ENCODE results near the gene NDST1.

The NDST1 gene

DNA sequence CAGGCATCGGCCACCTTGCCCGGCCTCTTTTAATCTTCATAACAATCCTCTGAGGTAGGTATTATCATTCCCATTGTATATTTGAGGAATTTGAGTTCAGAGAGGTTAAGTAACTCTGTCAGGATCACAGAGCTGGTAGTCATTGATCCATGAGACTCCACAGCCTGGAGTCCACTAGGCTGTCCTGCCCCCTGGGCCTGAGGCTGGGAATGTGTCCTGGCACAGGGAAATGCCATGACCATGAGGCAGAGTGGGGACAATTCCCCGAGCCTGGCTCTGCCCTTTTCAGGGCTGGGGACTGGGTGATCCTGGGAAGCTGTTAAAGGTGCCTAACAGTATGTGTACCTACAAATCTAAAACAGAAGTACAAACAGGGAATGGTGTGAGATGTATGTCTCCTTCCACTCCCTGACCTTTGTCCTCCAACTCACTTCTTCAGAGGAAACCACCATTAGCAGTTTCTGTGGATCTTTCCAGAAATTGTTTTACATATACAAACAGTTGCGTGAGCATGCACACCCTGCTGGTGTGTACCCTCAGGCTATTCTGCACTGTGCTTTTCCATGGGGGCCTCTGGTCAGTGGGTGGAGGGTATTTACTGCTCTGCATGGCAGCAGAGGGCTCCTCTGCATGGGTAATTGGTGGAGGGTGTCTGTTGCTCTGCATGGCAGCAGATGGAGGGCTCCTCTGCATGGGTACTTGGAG, 53.8 kb downstream of the NDST1 start:
- FAIRE-seq (no peak), DNase-seq (ENCODE audit: insufficient read length, low spot score) (no peak)

DNA sequence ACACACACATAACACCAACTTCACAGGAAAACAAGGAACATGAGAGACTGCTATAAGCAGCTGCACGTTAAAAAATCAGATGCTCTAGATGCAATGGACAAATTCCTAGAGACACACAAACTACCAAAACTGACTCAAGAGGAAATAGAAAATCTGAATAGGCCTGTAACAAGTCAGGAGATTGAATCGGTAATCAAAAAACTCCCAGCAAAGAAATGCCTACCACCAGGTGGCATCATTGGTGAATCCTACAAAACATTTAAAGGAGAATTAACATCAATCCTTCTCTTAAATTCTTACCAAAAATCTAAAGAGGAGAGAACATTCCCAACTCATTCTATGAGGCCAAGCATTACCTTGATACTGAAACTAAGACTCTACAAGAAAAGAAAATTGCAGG, 54.9 kb downstream of the NDST1 start:
- DNase-seq (ENCODE audit: insufficient read length, low spot score) (no peak), FAIRE-seq (peak; percentile 23)

DNA sequence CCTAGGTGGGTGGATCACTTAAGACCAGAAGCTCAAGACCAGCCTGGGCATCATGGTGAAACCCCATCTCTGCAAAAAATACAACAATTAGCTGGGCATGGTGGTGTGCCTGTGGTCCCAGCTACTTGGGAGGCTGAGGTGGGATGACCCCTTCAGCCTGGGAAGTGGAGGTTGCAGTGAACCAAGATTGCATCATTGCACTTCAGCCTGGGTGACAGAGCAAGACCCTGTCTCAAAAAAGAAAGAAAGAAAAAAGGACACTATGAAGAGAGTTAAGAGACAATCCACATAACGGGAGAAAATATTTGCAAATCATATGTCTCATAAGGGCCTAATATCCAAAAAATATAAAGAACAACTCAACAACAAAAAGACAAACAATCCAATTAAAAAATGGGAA, 57.9 kb downstream of the NDST1 start:
- DNase-seq (ENCODE audit: insufficient read length, low spot score): no peak
- FAIRE-seq: no peak

DNA sequence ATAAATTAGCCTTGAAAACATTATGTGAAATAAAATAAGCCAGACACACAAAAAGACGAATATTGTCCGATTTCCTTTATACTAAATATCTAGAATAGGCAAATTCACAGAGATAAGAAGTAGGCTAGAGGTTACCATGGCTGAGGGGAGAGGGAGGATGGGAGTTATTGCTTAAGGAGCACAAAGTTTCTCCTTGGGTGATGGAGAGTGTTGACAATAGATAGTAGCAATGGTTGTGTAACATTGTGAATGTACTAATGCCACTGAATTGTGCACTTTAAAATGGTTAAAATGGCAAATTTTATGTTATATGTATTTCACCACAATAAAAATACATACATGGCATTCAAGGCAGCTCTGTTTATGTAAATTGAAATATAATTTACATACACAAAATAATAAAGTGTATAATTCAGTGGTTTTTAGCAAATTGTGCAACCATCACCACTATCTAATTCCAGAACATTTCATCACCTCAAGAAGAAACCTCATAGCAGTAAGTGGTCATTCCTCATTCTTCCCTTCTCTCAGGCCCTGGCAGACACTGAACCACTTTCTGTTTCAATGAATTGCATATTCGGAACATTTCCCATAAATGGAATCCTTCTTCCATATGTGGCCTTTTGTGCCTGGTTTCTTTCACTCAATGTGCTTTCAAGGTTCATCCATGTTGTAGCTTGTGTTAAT, 59.2 kb downstream of the NDST1 start:
- no peak for FAIRE-seq
- no peak for DNase-seq (ENCODE audit: insufficient read length, low spot score)

DNA sequence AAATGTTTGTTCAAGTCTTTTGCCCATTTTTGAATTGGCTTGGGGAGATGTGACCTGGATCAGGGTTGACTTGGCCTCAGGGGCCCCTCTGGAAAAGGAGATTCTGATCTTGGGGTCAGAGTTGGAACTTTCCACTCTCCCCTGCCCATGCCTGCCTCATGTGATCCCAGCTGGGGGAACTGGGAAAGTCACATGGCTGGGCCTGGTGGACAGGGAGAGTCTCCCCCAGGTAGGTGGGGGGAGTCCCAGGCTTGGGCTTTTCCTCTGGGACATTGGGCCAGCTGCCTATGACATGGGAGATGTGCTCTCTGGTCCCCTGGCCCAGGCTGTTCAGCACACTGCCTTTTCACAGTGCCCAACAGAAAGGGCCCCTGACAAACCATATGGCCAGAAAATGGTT, 60.7 kb downstream of the NDST1 start:
- DNase-seq (ENCODE audit: insufficient read length, low spot score) (no peak), FAIRE-seq (no peak)

GRCh38 chr5:150570333-150570732, 62.4 kb downstream of the NDST1 start:
- no peak for FAIRE-seq

DNA sequence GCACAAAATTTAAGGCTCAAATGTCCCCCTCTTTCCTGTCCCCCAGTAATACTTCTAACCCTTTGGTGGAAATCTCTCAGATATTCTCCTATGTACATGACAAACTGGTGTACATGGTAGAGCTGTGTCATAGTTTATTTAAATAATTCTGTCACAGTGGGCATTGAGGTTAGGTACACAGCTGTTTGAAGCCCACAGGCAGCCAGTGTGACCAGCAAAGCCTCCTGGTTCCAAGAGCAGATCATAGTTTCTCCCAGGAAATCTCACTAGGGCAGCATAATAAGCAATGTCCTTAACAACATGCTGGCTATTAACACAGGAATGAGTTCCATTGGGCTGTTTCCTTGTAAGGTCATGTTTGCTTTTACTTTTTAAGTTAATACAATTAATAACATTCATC, 63.9 kb downstream of the NDST1 start:
- FAIRE-seq: no peak
- DNase-seq (ENCODE audit: insufficient read length, low spot score): no peak

More at GRCh38 chr5:150570333-150570732, 62.4 kb downstream of the NDST1 start:
- DNase-seq (ENCODE audit: insufficient read length, low spot score): no peak

GRCh38 chr5:150573216-150573615, 65.3 kb downstream of the NDST1 start:
- no peak for DNase-seq (ENCODE audit: insufficient read length, low spot score)
- no peak for FAIRE-seq

DNA sequence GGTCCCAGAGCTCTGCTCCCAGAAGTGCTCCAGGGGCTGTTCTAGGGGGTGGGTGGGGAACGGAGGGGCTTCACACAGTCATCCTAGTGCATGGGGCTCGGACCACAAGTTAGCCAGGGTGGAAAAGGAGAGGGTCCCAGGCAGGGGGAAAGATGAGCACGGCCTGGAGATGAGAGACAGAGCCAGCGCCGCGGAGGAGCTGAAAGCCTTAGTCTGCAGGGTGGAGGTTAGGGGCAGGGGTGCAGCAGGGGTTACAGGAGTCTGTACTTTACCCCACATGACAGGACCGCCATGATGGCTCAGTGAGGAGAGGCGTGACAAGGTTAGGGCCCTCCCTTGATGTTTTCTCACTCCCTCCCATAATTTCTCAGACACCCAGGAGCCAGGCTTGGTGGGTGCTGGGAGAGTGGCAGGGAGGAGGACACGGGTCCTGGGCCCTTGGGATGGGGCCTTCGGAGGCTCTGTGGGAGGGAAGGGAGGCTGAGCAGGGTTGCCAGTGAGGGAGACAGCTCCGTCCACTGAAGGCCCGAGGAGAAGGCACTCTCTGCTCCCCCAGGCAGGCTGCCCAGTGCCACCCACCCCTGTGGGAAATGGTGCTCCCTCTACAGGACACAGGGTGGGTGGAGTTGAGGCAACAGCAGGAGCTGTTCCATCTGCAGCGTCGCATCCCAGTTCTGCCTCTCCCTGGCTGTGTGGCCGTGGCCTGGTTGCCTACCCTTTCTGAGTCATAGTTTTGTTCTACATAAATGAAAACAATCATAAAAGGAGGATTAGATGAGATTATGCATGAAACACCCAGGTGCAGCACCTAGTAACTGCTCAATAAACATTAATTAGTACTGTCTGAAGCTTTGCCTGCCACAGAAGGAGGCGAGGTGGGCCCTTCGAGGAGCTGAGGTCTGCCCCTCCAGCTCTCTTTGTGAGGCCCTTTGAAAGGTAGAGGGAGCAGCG, 66.2 kb downstream of the NDST1 start:
- FAIRE-seq (no peak), DNase-seq (ENCODE audit: insufficient read length, low spot score) (no peak)

- DNase-seq (ENCODE audit: insufficient read length, low spot score): no peak
- no peak for FAIRE-seq
These were observed 67.1 kb downstream of the NDST1 start for GRCh38 chr5:150574818-150575547.

GRCh38 chr5:150575745-150576448, 68.0 kb downstream of the NDST1 start:
- no peak for DNase-seq (ENCODE audit: insufficient read length, low spot score)
- FAIRE-seq: no peak

- no peak for FAIRE-seq
These were observed 68.6 kb downstream of the NDST1 start for GRCh38 chr5:150576449-150576949.

DNA sequence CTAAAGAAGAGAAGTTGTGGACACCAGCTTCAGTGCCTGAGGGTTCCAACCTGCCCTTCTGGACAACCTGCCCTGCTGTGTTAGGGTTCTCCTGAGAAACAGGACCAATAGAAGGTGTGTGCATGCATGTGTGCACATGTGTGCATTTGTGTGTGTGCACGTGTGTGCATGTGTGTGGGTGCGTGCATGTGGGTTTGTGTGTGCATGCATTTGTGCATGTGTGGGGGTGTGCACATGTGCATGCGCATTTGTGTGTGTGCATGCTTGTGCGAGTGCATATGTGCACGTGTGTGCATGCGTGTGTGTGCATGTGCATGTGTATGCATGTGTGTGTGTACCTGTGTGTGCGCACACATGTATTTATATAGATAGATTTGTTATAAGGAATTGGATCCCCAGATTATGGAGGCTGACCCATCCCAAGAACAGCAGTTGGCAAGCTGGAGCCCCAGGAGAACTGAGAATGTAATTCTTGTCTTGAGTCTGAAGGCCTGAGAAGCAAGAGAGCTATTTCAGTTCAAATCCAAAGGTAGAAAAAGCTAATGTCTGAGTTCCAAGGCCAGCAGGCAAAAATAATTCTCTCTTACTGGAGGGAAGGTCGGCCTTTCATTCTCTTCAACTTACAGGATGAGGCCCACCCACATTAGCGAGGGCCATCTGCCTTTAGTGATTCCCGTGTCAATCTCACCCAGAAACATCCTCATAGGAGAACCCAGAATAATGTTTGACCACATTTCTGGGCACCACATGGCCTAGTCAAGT, 69.6 kb downstream of the NDST1 start:
- no peak for DNase-seq (ENCODE audit: insufficient read length, low spot score)
- FAIRE-seq: no peak

More at GRCh38 chr5:150576449-150576949, 68.6 kb downstream of the NDST1 start:
- DNase-seq (ENCODE audit: insufficient read length, low spot score): no peak

DNA sequence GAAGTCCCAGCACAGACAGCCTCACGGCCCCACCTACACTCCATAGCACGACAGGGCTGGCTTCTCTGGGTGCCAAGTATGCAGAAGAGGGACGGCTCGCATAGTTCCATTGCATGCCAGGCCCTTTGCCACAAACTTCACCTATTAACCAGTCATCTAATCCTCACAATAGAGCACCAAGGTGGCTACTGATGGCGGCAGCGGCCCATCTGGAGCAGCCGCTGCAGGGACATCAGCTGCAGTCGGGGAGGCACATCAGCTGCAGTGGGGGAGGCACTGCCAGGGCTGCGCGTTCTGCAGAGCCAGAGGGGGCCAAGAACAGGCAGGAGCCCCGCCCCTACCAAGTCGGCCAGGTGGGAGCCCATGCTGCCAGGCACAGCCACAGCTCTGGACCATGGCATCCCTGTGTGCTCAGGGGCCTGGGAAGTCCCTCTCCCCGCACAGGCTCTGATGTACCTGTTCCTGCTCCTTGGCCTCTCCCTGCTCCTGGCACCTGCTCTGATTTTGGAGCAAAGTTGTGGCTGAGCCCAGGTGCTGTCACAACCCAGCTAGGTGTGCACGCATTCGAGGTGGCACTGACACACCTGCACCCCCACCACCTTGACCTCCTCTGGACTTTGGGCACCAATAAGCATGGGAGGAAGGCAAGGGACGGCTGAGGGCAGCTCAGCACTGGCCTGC, 71.0 kb downstream of the NDST1 start:
- FAIRE-seq: no peak
- no peak for DNase-seq (ENCODE audit: insufficient read length, low spot score)

DNA sequence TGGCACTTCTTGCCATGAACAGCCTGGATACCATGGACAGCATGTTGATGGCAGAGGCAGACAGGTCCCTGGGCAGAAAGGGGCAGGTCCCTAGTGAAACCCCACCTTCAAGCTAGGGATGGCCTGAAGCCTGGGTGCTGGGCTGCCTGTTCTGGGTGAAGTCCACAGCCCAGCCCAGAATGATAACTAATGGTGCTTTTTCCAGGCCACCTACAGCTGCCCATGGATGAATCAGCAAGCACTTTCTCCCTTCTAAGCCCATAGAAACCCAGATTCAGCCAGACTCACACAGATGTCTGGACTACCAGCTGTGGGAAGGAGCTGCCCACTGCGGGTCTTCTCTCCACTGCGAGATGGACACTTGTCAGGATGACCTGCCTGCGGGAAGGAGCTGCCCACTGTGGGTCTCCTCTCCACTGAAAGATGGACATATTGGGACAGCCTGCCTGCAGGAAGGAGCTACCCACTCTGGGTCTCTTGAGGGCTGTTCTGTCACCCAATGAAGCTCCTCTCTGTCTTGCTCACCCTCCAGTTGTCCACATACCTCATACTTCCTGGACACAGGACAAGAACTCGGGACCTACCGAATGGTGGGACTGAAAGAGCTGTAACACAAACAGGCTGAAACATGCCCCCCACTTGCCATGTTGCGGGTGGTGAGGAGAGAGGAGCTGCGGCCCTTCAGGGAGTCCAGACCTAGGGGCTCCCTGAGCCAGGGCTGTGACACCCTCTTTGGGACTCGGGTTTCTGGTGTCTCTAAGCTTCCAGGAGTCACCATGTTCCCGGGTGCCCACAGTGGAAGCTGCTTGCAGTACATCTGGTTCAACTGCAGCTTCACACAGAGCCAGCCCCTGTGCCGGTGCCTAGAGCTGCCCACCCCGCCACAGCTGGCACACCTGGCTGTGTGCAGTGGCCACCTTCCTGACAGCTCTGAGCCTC, 71.8 kb downstream of the NDST1 start:
- DNase-seq (ENCODE audit: insufficient read length, low spot score) (no peak), FAIRE-seq (no peak)

- DNase-seq (ENCODE audit: insufficient read length, low spot score) (no peak), FAIRE-seq (no peak)
These were observed 73.0 kb downstream of the NDST1 start for GRCh38 chr5:150580917-150581316.
